Measurements from ENCODE around the gene ZDHHC4. TPM values are rescaled to one million over a fixed set of nuclear protein-coding genes. Genes with fewer than 3 reads are reported as not detected.

ZDHHC4 gene
- total RNA-seq, 1 experiment from 2014 or later: 45.3 TPM

Other genes starting within 250 kb of the ZDHHC4 start
- 27.8 and 29.5 TPM in 2 replicates for gene FAM220A, start 228.5 kb upstream of the ZDHHC4 start, total RNA-seq (2014; rRNA removed; shearing (Covaris generic))
- gene RAC1, start 202.9 kb upstream of the ZDHHC4 start, total RNA-seq (2014; rRNA removed; shearing (Covaris generic)): 76.4 and 77.8 TPM in 2 replicates
- 21.6 and 23.4 TPM in 2 replicates for gene DAGLB, start 129.5 kb upstream of the ZDHHC4 start, total RNA-seq (2014; rRNA removed; shearing (Covaris generic))
- 200 and 294 TPM in 2 replicates for gene KDELR2, start 93.3 kb upstream of the ZDHHC4 start, total RNA-seq (2014; rRNA removed; shearing (Covaris generic))
- not detected in 2 replicates for gene GRID2IP, start 26.0 kb upstream of the ZDHHC4 start, total RNA-seq (2014; rRNA removed; shearing (Covaris generic))
- 15.6 and 21.1 TPM in 2 replicates for gene INTS15, start 12.6 kb downstream of the ZDHHC4 start, total RNA-seq (2014; rRNA removed; shearing (Covaris generic))
- gene ZNF853, start 38.2 kb downstream of the ZDHHC4 start, total RNA-seq (2014; rRNA removed; shearing (Covaris generic)): 0.08 TPM in 1 of 2 replicates, not detected in the other
- 11.6 and 13.8 TPM in 2 replicates for gene ZNF316, start 59.9 kb downstream of the ZDHHC4 start, total RNA-seq (2014; rRNA removed; shearing (Covaris generic))
- gene ZNF12, start 129.5 kb downstream of the ZDHHC4 start, total RNA-seq (2014; rRNA removed; shearing (Covaris generic)): 17.4 and 18.9 TPM in 2 replicates
- gene RSPH10B2, start 176.6 kb downstream of the ZDHHC4 start, total RNA-seq (2014; rRNA removed; shearing (Covaris generic)): not detected in 2 replicates
- gene CCZ1B, start 248.8 kb downstream of the ZDHHC4 start, total RNA-seq (2014; rRNA removed; shearing (Covaris generic)): 34.1 and 44.0 TPM in 2 replicates